GM18498 (cell line): Measurements from ENCODE around the gene SYP.

Experiments
- ATAC-seq: cut with Tn5 transposase; IDR thresholded peaks from one replicate; pipeline ENCODE4 v1.9.1; 2021; ENCODE audit warnings: mild to moderate bottlenecking, moderate library complexity; ENCODE audit not compliant: unreplicated experiment

Gene SYP

DNA sequence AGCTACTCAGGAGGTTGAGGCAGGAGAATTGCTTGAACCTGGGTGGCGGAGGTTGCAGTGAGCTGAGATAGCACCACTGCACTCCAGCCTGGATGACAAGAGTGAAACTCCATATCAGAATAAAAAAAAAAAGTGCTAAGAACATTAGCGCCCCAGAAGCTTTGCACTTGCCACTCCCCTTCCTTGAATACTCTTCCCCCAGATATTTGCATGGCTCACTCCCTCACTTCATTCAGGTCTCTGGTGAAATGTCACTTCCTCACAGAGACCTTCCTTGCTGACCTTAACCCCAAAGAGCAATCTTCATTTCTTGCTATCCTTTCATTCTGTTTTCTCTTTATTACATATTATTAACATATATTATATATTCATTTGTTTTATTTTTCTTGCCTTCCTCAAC lies 21.9 kb upstream of the SYP start:
- no peak for ATAC-seq

- no peak for ATAC-seq
Observed at GRCh38 chrX:49220100-49220499, 20.1 kb upstream of the SYP start.

DNA sequence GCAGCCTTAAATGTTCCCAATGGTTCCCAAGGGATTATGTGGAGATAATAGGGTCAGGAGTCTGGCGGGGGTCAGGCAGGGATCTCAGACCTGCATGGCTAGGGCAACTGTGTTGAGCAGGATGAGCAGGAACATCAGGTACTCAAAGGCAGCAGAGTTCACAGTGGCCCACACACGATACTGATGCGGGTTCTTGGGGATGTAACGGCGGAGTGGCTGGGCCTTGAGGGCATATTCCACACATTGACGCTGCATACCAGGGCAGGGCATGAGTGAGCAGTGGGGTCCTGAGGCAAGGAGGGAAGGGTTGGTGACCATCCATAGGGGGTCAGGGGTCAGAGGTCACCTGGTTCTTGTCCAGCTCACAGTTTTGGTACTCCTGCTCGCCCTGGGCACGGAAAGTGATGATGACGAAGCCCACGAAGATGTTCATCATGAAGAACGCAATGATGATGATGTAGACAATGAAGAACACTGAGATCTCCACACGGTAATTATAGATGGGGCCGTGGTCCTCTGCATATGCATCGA lies 15.1 kb upstream of the SYP start:
- no peak for ATAC-seq

- no peak for ATAC-seq
Observed at GRCh38 chrX:49214416-49214815, 14.4 kb upstream of the SYP start.

DNA sequence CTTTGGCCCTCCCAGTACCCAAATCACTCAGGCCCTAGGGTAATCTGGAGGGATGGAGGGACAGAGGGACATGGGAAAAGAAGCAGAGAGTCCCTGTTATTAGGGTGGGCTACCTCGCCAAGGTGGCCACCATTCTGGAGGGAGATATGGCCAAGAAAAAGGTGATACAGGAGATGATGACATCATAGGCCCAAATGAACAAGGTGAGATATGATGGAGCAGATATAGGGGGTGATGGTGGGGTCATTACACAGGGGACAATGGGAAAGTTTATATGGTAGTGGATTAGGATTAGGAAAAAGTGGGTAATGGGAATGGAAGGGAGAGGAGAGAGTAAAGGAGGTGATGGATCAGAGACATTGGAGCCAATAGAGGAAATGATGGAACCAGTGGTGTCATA lies 12.9 kb upstream of the SYP start:
- ATAC-seq: no peak

- no peak for ATAC-seq
Observed at GRCh38 chrX:49212209-49212608, 12.2 kb upstream of the SYP start.

DNA sequence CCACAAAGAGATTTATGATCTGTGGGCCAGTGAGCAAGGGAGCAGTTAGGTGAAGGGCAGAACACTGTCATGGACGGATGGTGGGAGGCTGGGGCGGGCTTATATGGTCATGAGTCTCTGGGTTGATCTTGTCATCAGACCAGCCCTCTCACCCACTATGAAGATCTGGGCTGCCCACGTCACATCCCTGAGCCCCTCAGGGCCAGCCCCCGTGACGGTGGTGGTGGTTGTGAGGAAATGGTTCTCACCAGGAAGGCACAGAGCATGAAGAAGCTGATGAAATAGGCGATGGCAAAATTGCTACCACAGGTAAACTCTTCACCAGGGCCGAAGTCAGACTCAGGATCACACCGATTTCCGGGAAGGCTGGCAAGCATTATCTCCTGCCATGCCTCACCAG lies 11.1 kb upstream of the SYP start:
- no peak for ATAC-seq

GRCh38 chrX:49210406-49210805 lies 10.4 kb upstream of the SYP start:
- ATAC-seq: no peak

DNA sequence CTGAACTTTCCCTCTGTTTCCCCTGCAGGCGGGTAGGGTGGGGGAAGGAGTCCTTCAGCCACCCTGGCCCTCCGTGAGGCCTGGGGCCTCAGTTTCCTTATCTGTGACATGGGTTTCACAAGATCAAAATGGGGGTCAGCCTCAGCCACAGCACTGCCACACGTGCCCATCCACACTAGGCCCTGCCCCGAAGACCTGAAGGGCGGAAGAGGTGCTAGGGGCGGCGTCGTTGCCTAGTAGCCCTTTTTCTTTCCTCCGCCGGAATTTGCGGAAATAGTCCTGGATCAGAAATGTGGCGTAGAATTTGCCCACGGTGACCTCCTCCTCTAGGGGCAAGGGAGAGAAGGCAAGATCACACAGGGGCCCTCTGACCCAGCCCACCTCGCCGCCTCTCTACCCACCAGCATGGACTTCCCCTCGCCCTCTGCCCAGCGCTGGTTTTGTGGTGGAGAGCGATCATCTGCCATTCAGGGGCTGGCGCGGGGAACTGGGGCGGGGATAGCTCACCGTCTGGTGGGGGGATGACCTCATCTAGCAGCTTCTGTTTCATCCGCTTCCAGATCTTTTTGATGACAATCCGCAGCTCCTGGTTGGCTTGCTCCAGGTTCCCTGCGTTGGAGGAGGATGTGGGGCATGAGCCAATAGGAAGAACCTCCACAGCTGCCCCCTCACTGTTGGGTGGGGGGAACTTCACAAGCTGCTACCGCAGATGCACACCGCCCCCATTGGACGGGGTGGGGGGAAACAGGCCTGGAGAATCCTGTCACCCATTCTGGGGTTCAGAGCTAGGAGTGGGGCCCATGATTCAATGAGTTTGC lies 9.7 kb upstream of the SYP start:
- no peak for ATAC-seq

DNA sequence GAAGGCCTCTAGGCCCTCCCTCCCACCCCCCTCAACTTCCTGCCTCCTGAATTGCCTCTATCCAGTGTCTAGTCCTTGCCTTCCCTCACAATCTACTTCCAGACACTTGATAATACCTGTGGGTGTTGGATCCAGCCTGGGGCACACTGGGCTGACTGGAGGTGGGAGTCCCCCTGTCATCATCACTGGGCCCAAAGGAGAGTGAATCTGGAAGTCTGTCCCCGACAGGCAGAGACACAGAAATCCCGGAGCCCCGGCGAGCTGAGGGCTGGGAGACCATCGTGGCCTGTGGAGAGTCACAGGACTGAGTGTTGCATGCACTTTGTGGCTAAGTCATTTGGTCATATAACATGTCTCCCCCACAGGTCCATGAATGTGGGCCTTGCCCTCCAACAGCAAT lies 8.4 kb upstream of the SYP start:
- ATAC-seq: no peak

GRCh38 chrX:49206543-49206942 lies 6.5 kb upstream of the SYP start:
- no peak for ATAC-seq

GRCh38 chrX:49205443-49205842 lies 5.5 kb upstream of the SYP start:
- no peak for ATAC-seq

DNA sequence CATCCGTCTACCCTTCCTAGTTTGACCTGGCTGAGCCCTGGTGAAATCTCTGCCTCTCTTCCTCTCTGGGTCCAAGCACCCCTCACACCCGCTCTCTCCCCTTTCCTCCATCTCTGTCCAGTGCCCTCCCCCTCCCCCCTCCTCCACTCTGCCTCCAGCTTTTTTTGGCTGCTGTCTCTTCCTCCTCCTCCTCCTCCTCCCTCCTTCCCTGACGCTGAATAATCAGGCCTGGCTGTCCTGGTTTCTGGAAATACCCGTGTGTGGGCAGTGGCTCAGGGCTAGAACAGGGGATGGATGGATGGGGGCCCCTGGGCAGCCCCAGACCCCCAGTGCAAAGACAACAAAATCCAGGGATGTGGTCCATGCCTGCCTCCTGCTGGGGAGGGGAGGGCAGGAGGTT lies 4.7 kb upstream of the SYP start:
- no peak for ATAC-seq

DNA sequence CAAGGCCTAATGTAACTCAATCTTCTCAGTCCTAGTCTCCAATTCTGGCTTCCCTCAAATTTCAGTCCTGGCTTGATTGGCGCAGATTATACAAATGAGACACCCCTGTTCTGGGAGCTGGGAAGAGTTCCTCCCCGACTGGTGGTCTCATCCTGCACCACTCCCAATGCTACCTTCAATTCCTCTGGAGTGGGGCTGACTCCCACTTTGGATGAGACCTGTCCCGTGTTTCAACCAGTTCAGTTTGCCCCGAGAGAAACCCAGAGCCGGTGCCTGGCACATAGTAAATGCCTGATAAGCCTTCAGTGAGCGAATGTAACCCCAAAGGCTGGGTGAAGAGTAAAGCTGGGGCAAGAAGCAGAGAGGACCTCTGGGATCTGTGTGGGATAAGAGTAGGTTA lies 4.0 kb upstream of the SYP start:
- ATAC-seq: no peak

GRCh38 chrX:49203536-49203935 lies 3.5 kb upstream of the SYP start:
- ATAC-seq: no peak

GRCh38 chrX:49202022-49202421 lies 2.0 kb upstream of the SYP start:
- no peak for ATAC-seq

DNA sequence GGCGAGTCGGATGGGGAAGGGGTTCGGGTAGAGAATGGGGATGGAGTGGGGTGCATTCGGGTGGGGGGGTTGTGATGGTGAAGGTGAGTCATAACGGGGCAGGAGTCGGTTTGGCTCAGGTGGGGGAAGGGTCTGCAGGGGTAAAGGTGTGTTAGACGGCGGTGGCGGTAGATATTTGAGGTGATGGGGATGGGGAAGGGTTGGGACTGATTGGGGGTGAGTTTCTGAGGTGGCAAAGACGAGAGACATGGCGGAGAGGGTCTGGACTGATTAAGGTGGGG lies 738 bp downstream of the SYP start:
- no peak for ATAC-seq

- ATAC-seq: no peak
Observed at GRCh38 chrX:49198540-49199314, 1.3 kb downstream of the SYP start.

DNA sequence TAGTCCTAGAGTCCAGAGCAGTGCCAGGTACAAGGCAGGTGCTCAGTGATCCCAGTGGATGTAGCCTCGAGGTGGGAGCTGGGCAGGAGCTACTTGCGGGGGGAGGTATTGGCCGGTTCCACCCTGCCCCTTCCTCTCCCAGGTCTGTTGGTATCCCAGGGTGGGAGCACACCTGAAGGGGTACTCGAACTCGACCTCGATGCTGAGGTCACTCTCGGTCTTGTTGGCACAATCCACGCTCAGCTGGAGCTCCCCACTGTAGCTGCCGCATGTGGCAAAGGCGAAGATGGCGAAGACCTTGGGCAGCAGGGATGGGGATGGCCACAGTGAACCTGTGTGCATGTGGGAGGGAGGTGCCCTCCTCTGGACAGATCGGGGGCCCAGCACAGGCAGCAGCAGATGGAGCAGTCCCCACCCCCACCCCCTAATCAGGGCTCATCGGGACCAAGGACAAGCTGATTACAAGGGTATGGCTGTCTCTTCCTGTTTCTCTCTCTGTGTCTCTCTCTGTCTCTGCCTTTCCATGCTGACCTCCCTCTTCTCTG lies 2.4 kb downstream of the SYP start:
- no peak for ATAC-seq

DNA sequence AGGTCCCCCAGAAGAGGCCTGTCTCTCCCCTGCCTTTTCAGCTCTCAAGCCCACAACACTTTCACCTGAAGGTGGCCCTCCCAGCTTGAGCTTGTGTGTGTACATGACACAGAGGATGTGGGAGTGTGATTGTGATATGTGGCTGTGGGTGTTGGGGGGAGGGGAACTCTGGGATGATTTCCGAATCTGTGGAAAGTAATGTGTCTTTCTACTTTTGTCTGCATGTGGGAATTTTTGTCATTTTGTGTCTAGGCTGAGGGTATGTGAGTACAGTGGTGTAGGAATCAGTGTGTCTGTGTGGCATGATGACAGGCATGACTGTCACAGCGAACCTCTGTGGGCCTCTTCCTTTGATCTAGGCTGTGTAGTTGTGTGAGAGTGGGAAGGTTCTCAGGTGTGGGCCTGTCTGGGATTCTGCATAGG lies 6.4 kb downstream of the SYP start:
- ATAC-seq: no peak

DNA sequence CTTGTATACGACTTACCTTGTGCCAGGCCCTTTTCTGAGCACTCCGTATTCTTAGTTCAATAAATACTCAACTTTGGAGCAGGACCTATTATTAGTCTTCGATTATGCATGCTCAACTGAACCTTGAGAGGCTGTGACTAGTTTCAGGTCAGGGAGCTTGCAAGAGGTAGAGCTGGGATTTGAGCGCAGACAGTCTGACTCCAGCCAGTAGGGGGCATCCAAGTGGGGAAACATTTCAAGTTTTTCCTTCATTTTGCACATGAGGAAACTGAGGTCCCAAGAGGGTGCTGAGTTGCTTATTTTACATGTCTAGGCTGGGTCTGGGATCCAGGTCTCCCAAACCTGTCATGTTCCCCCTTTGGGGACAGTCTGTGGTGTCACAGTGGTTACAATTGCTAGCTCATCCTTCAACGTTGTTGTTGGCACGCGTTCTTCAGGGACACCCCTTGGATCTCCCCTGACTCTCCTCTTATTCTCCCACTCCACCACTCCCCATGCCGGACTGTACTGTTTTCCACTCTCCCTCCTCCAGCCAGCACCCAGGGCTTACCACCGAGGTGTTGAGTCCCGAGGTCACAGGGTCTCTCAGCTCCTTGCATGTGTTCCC lies 7.2 kb downstream of the SYP start:
- no peak for ATAC-seq

- no peak for ATAC-seq
Observed at GRCh38 chrX:49191574-49192011, 8.4 kb downstream of the SYP start.
